GM12878 (cell line): ENCODE data around the gene DTX1. TPM values are rescaled to one million over a fixed set of nuclear protein-coding genes. Genes with fewer than 3 reads are reported as not detected.

Experiments used
- ATAC-seq: fragments of 200-7000 bp; cut with Tn5 transposase; 3 replicates; pipeline ENCODE4 v1.9.1; 2020; ENCODE audit warnings: mild to moderate bottlenecking, moderate library complexity
- BruUV-seq: library from RNA; stranded (reverse); fragments of 400-500 nt; replicated peaks from 2 replicates; lab custom pipeline; 2021; lab: Mats Ljungman, UMichigan
- CTCF ChIA-PET: fragments of 300-600 bp; sonication (Branson Sonifier 250); formaldehyde crosslinking; extraction: SDS; loops from one replicate; lab custom pipeline; 2021; ENCODE audit warnings: inconsistent platforms; lab: Yijun Ruan, JAX
- POLR2A ChIA-PET: fragments of 350-600 bp; formaldehyde crosslinking; extraction: SDS; loops from one replicate; lab custom pipeline; 2021; ENCODE audit warnings: inconsistent platforms; lab: Charles Lee
- RAD21 ChIA-PET: fragments of 300-600 bp; sonication (Branson Sonifier 250); formaldehyde crosslinking; loops from one replicate; lab custom pipeline; 2023; ENCODE audit warnings: antibody characterized with exemption; ENCODE audit not compliant: unreplicated experiment; lab: Charles Lee
- SMC1A ChIA-PET: fragments of 300-600 bp; sonication (Branson Sonifier 250); formaldehyde crosslinking; loops from one replicate; lab custom pipeline; 2023; ENCODE audit not compliant: unreplicated experiment, uncharacterized antibody; lab: Charles Lee
- DNase-seq: peaks from one replicate; pipeline ENCODE4 v3.0.0-alpha.2; 2011; ENCODE audit warnings: low read depth, low spot score
- FAIRE-seq: peaks from 3 replicates; lab custom pipeline; 2011; peaks lifted over from hg19 to GRCh38; lab: Jason Lieb, UNC
- H2AFZ ChIP-seq: 2 replicates; pipeline ENCODE4 v1.6.0; 2011; ENCODE audit warnings: low read depth, low read length, control low read depth; ENCODE audit not compliant: control insufficient read depth
- H3K27ac ChIP-seq: 2 replicates; pipeline ENCODE4 v1.5.1; 2011; ENCODE audit warnings: control low read depth; ENCODE audit not compliant: control insufficient read depth, insufficient read depth
- H3K27me3 ChIP-seq, 2 experiments: replicated peaks in 1 of 2; 2 replicates each; pipeline versions ENCODE4 v1.6.0 to v1.6.1; 2011; ENCODE audit warnings: low read length in 1 of 2; ENCODE audit not compliant: control insufficient read depth in 2 of 2, insufficient read depth in 2 of 2
- H3K36me3 ChIP-seq, 2 experiments: 2 replicates each; pipeline ENCODE4 v1.5.1; 2011; ENCODE audit warnings: low read length in 1 of 2; ENCODE audit not compliant: control insufficient read depth in 2 of 2, insufficient read depth in 2 of 2
- H3K4me1 ChIP-seq: 2 replicates; pipeline ENCODE4 v1.6.1; 2011; ENCODE audit warnings: mild to moderate bottlenecking, low read length, moderate library complexity, mixed read lengths; ENCODE audit not compliant: control insufficient read depth, insufficient read depth
- H3K4me2 ChIP-seq: 2 replicates; pipeline ENCODE4 v1.6.0; 2011; ENCODE audit warnings: control low read depth; ENCODE audit not compliant: control insufficient read depth, insufficient read depth
- H3K4me3 ChIP-seq: fragments of 200-600 bp; sonication (generic); 2 replicates; pipeline ENCODE4 v1.5.1; 2016
- H3K79me2 ChIP-seq: 2 replicates; pipeline ENCODE4 v1.6.0; 2011; ENCODE audit warnings: low read length; ENCODE audit not compliant: control insufficient read depth, insufficient read depth
- H3K9ac ChIP-seq: 2 replicates; pipeline ENCODE4 v1.8.0; 2011; ENCODE audit warnings: low read length, control low read depth, mixed read lengths; ENCODE audit not compliant: control insufficient read depth, insufficient read depth
- H3K9me3 ChIP-seq: replicated peaks from 3 replicates; pipeline ENCODE4 v1.5.1; 2011; ENCODE audit warnings: mild to moderate bottlenecking, low read length; ENCODE audit not compliant: control insufficient read depth, insufficient read depth
- H4K20me1 ChIP-seq: 2 replicates; pipeline ENCODE4 v1.6.0; 2011; ENCODE audit not compliant: control insufficient read depth, insufficient read depth
- CHD2 ChIP-seq: IDR thresholded peaks from 2 replicates; pipeline ENCODE4 v1.6.1; 2011; ENCODE audit warnings: low read depth, low read length, improper control_type of control experiment, borderline replicate concordance
- EGR1 ChIP-seq, 2 experiments: IDR thresholded peaks; 1 replicate in 1 of 2; 2 replicates in 1 of 2; pipeline ENCODE4 v1.6.1; 2011 to 2012; ENCODE audit warnings: low read depth in 2 of 2, low read length in 2 of 2, borderline replicate concordance in 1 of 2, mild to moderate bottlenecking in 1 of 2, moderate library complexity in 1 of 2
- ETV6 ChIP-seq, 2 experiments: fragments of 450-650 bp in 1 of 2; IDR thresholded peaks in 1 of 2; conservative IDR thresholded peaks in 1 of 2; 2 replicates each; pipeline ENCODE4 v1.6.1; 2014; ENCODE audit warnings: antibody characterized with exemption in 1 of 2, borderline replicate concordance in 1 of 2, low read depth in 1 of 2, mild to moderate bottlenecking in 1 of 2, moderate library complexity in 1 of 2
- IKZF1 ChIP-seq: fragments of 450-650 bp; conservative IDR thresholded peaks from 2 replicates; pipeline ENCODE4 v1.6.1; 2017; ENCODE audit warnings: antibody characterized with exemption, mild to moderate bottlenecking
- IKZF2 ChIP-seq, 2 experiments: fragments of 450-650 bp; IDR thresholded peaks; 2 replicates each; pipeline ENCODE4 v1.6.1; 2017; ENCODE audit warnings: mild to moderate bottlenecking in 2 of 2, moderate library complexity in 2 of 2
- MTA2 ChIP-seq: fragments of 450-650 bp; IDR thresholded peaks from 2 replicates; pipeline ENCODE4 v1.6.1; 2016; ENCODE audit warnings: low read depth, mild to moderate bottlenecking, moderate library complexity
- NBN ChIP-seq: fragments of 450-650 bp; IDR thresholded peaks from 2 replicates; pipeline ENCODE4 v1.6.1; 2016
- STAT3 ChIP-seq: IDR thresholded peaks from 2 replicates; pipeline ENCODE4 v1.6.1; 2011; ENCODE audit warnings: low read depth, low read length, improper control_type of control experiment
- WGBS: methylation state at CpG from one replicate; pipeline ENCODE4 v1.1.6; 2016; ENCODE audit warnings: low lambda C conversion rate; ENCODE audit not compliant: insufficient replicate concordance, insufficient coverage; ENCODE audit errors: missing lambda C conversion rate; 5-methylcytosine and 5-hydroxymethylcytosine counted together
- in situ Hi-C: fragments of 300-500 bp; cut with MboI; formaldehyde crosslinking; loops from 9 replicates; pipeline ENCODE4 v1.14.3; 2018; ENCODE audit warnings: mixed read lengths
- intact Hi-C: fragments of 100-400 bp; cut with micrococcal nuclease; formaldehyde crosslinking; loops from one replicate; pipeline ENCODE4 v1.14.2; 2022; ENCODE audit not compliant: unreplicated experiment
- polyA plus RNA-seq, 11 experiments: library from polyadenylated mRNA; depleted of rRNA in 4 of 11; unstranded in 6 of 11; stranded (reverse) in 5 of 11; fragments of >200 nt; fragmentation: Nextera tagmentation in 4 of 11; fragmentation: Illumina TruSeq in 1 of 11; extraction: Ambion mirVana in 4 of 11; extraction: Trizol in 1 of 11; gene quantifications; 1 replicate in 1 of 11; 2 replicates in 10 of 11; pipeline versions ENCODE4 v1.2.1 to v1.2.3, GENCODE V29; 2011 to 2016; ENCODE audit warnings: inconsistent platforms in 2 of 11, missing spikeins in 2 of 11, low read depth in 1 of 11
- total RNA-seq, 4 experiments: library from RNA; depleted of rRNA in 3 of 4; stranded (reverse); fragments of >200 nt in 3 of 4; fragmentation: Illumina TruSeq in 1 of 4; extraction: Trizol in 1 of 4; gene quantifications; 2 replicates each; pipeline versions ENCODE4 v1.2.1 to v1.2.3, GENCODE V29; 2013 to 2021

Gene DTX1
- total and polyA plus RNA-seq, 10 of the 15 experiments (the other 5 are each of a cell fraction or from before 2014, with no cell fraction given) = 0.09 to 2.8 (median 0.66) TPM

DNA sequence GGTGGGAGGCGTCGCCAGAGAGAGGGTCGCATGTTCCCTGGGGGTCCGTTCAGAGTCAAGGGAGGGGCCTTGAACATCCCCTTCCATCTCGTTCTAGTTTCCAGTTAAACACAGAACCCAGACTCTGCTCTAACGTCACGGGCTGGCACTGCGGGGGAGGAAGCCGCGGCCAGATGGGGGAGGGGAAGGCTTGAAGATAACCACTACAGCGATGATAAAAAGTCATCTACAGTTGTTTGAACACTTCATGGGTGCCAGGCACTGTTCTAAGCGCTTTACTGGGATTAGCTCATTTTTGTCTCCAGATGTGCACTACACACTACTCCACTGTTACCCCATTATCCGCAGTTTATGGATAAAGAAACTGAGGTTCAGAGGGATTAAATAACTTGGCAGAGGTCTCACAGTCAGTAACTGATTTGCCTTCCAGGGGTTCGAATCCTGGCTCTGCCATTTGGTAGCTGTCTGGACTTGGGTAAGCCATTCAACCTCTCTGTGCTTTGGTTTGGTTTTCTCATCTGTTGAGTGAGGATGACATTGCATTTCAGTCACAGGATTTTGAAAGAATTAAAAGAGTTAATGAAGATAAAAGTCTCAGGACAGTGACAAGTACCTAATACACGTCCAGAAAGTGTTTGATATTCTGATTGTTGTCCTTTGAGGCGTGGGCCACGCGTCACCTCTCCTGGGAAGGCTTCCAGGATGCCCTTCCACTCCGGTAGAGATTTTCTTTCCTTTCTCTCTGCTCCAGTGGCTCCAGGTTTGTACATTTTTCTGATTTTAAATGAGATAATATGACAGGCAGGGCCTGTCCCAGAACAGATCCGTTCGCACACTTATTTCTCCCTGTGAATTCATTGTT lies 79.8 kb downstream of the DTX1 start:
- BruUV-seq = no TSS peak
- Histone ChIP-seq H3K36me3 (no peaks in the 10 kb centered on the region), H3K9ac (no peak overlapping the region), H3K27ac (no peak overlapping the region), H3K79me2 (no peaks in the 10 kb centered on the region), H3K27me3 (no peaks in the 10 kb centered on the region; a peak in 2 of 4 replicates), H3K4me2 (peak overlapping the region; percentile 50; the same call in 1 of the 2 replicates), H3K4me3 (no peak overlapping the region), H3K9me3 (no peaks in the 10 kb centered on the region), H3K4me1 (no peaks in the 10 kb centered on the region), H4K20me1 (no peaks in the 10 kb centered on the region), H2AFZ (no peak overlapping the region)
- intact Hi-C loops (no loop called here), in situ Hi-C loops (no loop called here)
- ChIA-PET POLR2A (interaction anchor here (0.6 kb wide), 1 partner anchor 129 kb away, joined by 3 read pairs; no protein-coding TSS in a partner anchor), RAD21 (interaction anchor here (0.8 to 1.3 kb wide), 3 partner anchors 17 to 87 kb away, joined by 3 to 6 read pairs (median 3); no protein-coding TSS in a partner anchor), SMC1A (no interaction called here), CTCF (interaction anchor here (1.0 to 1.6 kb wide), 3 partner anchors 37 to 88 kb away, joined by 3 to 5 read pairs (median 4); no protein-coding TSS in a partner anchor)
- TF ChIP-seq ETV6 (conservative IDR thresholded peaks at IDR 0.05 in 1 of 2, IDR thresholded peaks at IDR 0.05 in 1 of 2; ENCODE audit: borderline replicate concordance in 1 of 2, low read depth in 1 of 2) = no peak
- peak in 1 of 2 experiments; percentile 54; a peak in 2 of 3 replicates for TF ChIP-seq EGR1 (IDR thresholded peaks at IDR 0.05; ENCODE audit: borderline replicate concordance in 1 of 2, low read depth in 2 of 2, low read length in 2 of 2)
- 0 out of 2 replicates have a peak, but pooled peaks have one; percentile 36 for TF ChIP-seq CHD2
- no peak; a peak in 1 of 4 replicates for TF ChIP-seq IKZF2 (IDR thresholded peaks at IDR 0.05)
- TF ChIP-seq NBN = 0 out of 2 replicates have a peak, but pooled peaks have one; percentile 41
- no peak for TF ChIP-seq STAT3
- 0 out of 2 replicates have a peak, but pooled peaks have one; percentile 10 for TF ChIP-seq MTA2
- 0 out of 2 replicates have a peak, but pooled peaks have one; percentile 17 for TF ChIP-seq IKZF1
- ATAC-seq (peak; percentile 54), DNase-seq (no peak), FAIRE-seq (no peak)
- 20% methylated on average over 21 of the region's 21 CpGs for WGBS
